DOHH2 (cell line): ENCODE results near the gene SCAF8.

Experiments
- H3F3A ChIP-seq: fragments of 200-600 bp; sonication (generic), shearing (Covaris generic); 2 replicates; pipeline ENCODE4 v1.6.0; 2016; ENCODE audit warnings: antibody characterized with exemption, mild to moderate bottlenecking; ENCODE audit not compliant: control insufficient read depth, insufficient read depth
- H3K27ac ChIP-seq: fragments of 200-600 bp; sonication (generic); 2 replicates; pipeline ENCODE4 v1.5.1; 2014; ENCODE audit warnings: low read depth, mild to moderate bottlenecking, low read length, moderate library complexity
- H3K27me3 ChIP-seq: fragments of 200-600 bp; sonication (generic); 2 replicates; pipeline ENCODE4 v1.6.1; 2014; ENCODE audit warnings: mild to moderate bottlenecking, low read length, mixed read lengths; ENCODE audit not compliant: control insufficient read depth
- H3K36me3 ChIP-seq: fragments of 200-600 bp; sonication (generic); 2 replicates; pipeline ENCODE4 v1.6.1; 2014; ENCODE audit warnings: mild to moderate bottlenecking, low read length, moderate library complexity, mixed read lengths; ENCODE audit not compliant: control insufficient read depth
- H3K4me1 ChIP-seq: fragments of 200-600 bp; sonication (generic); 2 replicates; pipeline ENCODE4 v1.6.1; 2014; ENCODE audit warnings: mild to moderate bottlenecking, low read length, mixed read lengths; ENCODE audit not compliant: control insufficient read depth
- H3K4me2 ChIP-seq: fragments of 200-600 bp; sonication (generic); 2 replicates; pipeline ENCODE4 v1.6.0; 2014; ENCODE audit warnings: mild to moderate bottlenecking, low read length, moderate library complexity
- H3K4me3 ChIP-seq: fragments of 200-600 bp; sonication (generic); 2 replicates; pipeline ENCODE4 v1.5.1; 2014; ENCODE audit warnings: mild to moderate bottlenecking, low read length, mixed read lengths
- H3K79me2 ChIP-seq: fragments of 200-600 bp; sonication (generic); 2 replicates; pipeline ENCODE4 v1.6.1; 2014; ENCODE audit warnings: mild to moderate bottlenecking, low read length, mixed read lengths; ENCODE audit not compliant: control insufficient read depth
- H3K9me2 ChIP-seq: fragments of 200-600 bp; sonication (generic); replicated peaks from 2 replicates; pipeline ENCODE4 v1.6.1; 2014; ENCODE audit warnings: mild to moderate bottlenecking, low read length, mixed read lengths; ENCODE audit not compliant: control insufficient read depth
- H3K9me3 ChIP-seq: fragments of 200-600 bp; sonication (generic); 2 replicates; pipeline ENCODE4 v1.6.1; 2014; ENCODE audit warnings: antibody characterized with exemption, low read length, mixed read lengths; ENCODE audit not compliant: control insufficient read depth, insufficient read depth
- H4K20me1 ChIP-seq: fragments of 200-600 bp; sonication (generic); 2 replicates; pipeline ENCODE4 v1.6.0; 2014; ENCODE audit warnings: low read depth, mild to moderate bottlenecking, antibody characterized with exemption, low read length, moderate library complexity; ENCODE audit not compliant: control insufficient read depth, insufficient read depth
- CTCF ChIP-seq: fragments of 200-600 bp; sonication (generic); IDR thresholded peaks from one replicate; pipeline ENCODE4 v1.5.1; 2014; ENCODE audit warnings: antibody characterized with exemption, mild to moderate bottlenecking, low read depth, low read length; ENCODE audit not compliant: poor library complexity, severe bottlenecking
- EZH2phosphoT487 ChIP-seq: fragments of 200-600 bp; sonication (generic); IDR thresholded peaks from 2 replicates; pipeline ENCODE4 v1.6.1; 2017; ENCODE audit warnings: borderline replicate concordance, mild to moderate bottlenecking, antibody characterized with exemption, low read length, moderate library complexity, mixed read lengths

The SCAF8 gene

GRCh38 chr6:154873546-154873945 is 140.3 kb downstream of the SCAF8 start:
- no peaks in the 10 kb centered on the region for H3K79me2 ChIP-seq
- H3K4me3 ChIP-seq = no peak overlapping the region
- H3K9me3 ChIP-seq = no peaks in the 10 kb centered on the region
- H3K27me3 ChIP-seq = no peaks in the 10 kb centered on the region
- TF ChIP-seq EZH2phosphoT487 (no peak), CTCF (no peak)
- no peak overlapping the region for H3K4me2 ChIP-seq
- peaks cover 5% of the 10 kb centered on the region; the same call in 1 of the 2 replicates for H3K4me1 ChIP-seq
- H4K20me1 ChIP-seq = peaks cover 7% of the 10 kb centered on the region; the same call in 1 of the 2 replicates
- no peaks in the 10 kb centered on the region for H3F3A ChIP-seq
- H3K9me2 ChIP-seq = no peaks in the 10 kb centered on the region
- H3K36me3 ChIP-seq = no peaks in the 10 kb centered on the region
- H3K27ac ChIP-seq = no peak overlapping the region

- Histone ChIP-seq H3K4me1 (peaks cover 5% of the 10 kb centered on the region; the same call in 1 of the 2 replicates), H3K9me3 (no peaks in the 10 kb centered on the region), H3K9me2 (no peaks in the 10 kb centered on the region), H3K27ac (no peak overlapping the region), H3K27me3 (no peaks in the 10 kb centered on the region), H3K79me2 (no peaks in the 10 kb centered on the region), H3F3A (no peaks in the 10 kb centered on the region), H3K4me3 (no peak overlapping the region), H3K36me3 (no peaks in the 10 kb centered on the region), H3K4me2 (no peak overlapping the region), H4K20me1 (no peaks in the 10 kb centered on the region)
- TF ChIP-seq CTCF (no peak), EZH2phosphoT487 (no peak)
Observed at GRCh38 chr6:154874773-154875592, 141.8 kb downstream of the SCAF8 start.

- Histone ChIP-seq H3K4me1 (peaks cover 5% of the 10 kb centered on the region; the same call in 1 of the 2 replicates), H3K9me3 (no peaks in the 10 kb centered on the region), H3K36me3 (no peaks in the 10 kb centered on the region), H3K4me2 (no peak overlapping the region), H3F3A (no peaks in the 10 kb centered on the region), H3K9me2 (no peaks in the 10 kb centered on the region), H4K20me1 (no peaks in the 10 kb centered on the region), H3K4me3 (no peak overlapping the region), H3K27ac (no peak overlapping the region), H3K79me2 (no peaks in the 10 kb centered on the region), H3K27me3 (no peaks in the 10 kb centered on the region)
- TF ChIP-seq EZH2phosphoT487 (no peak), CTCF (no peak)
Observed at GRCh38 chr6:154876486-154877280, 143.5 kb downstream of the SCAF8 start.
